GM23338 (cell line): ENCODE data around the gene TBC1D9. TPM values are rescaled to one million over a fixed set of nuclear protein-coding genes. Genes with fewer than 3 reads are reported as not detected.

Source experiments
- ATAC-seq: fragments of 200-7000 bp; cut with Tn5 transposase; 3 replicates; pipeline ENCODE4 v1.9.1; 2020
- DNase-seq: peaks from one replicate; pipeline ENCODE4 v3.0.0-alpha.2; 2015; ENCODE audit warnings: low spot score
- H2AFZ ChIP-seq: fragments of 200-600 bp; sonication (generic); 2 replicates; pipeline ENCODE4 v1.8.0; 2016; ENCODE audit warnings: antibody characterized with exemption, mild to moderate bottlenecking, moderate library complexity
- H3F3A ChIP-seq: fragments of 200-600 bp; sonication (generic); replicated peaks from 2 replicates; pipeline ENCODE4 v1.8.0; 2017; ENCODE audit warnings: antibody characterized with exemption, mixed run types, low read depth
- H3K27ac ChIP-seq: fragments of 200-600 bp; sonication (generic); 2 replicates; pipeline ENCODE4 v1.6.1; 2016; ENCODE audit warnings: low read depth
- H3K27me3 ChIP-seq: fragments of 200-600 bp; sonication (generic); 2 replicates; pipeline ENCODE4 v1.8.0; 2016; ENCODE audit warnings: mild to moderate bottlenecking, mixed run types, moderate library complexity; ENCODE audit not compliant: insufficient read depth
- H3K36me3 ChIP-seq: fragments of 200-600 bp; sonication (generic); 2 replicates; pipeline ENCODE4 v1.8.0; 2016; ENCODE audit warnings: mild to moderate bottlenecking; ENCODE audit not compliant: insufficient read depth
- H3K4me1 ChIP-seq: fragments of 200-600 bp; sonication (generic); 2 replicates; pipeline ENCODE4 v1.8.0; 2016; ENCODE audit warnings: mild to moderate bottlenecking, moderate library complexity; ENCODE audit not compliant: insufficient read depth
- H3K4me2 ChIP-seq: fragments of 200-600 bp; sonication (generic); 2 replicates; pipeline ENCODE4 v1.7.1; 2017; ENCODE audit warnings: mixed run types
- H3K4me3 ChIP-seq: fragments of 200-600 bp; sonication (generic); 2 replicates; pipeline ENCODE4 v1.6.1; 2016; ENCODE audit warnings: mixed run types
- H3K79me2 ChIP-seq: fragments of 200-600 bp; sonication (generic); replicated peaks from 2 replicates; pipeline ENCODE4 v1.8.0; 2017; ENCODE audit warnings: mild to moderate bottlenecking; ENCODE audit not compliant: insufficient read depth
- H3K9me2 ChIP-seq: fragments of 200-600 bp; sonication (generic); 2 replicates; pipeline ENCODE4 v1.8.0; 2017; ENCODE audit not compliant: insufficient read depth
- H4K20me1 ChIP-seq: fragments of 200-600 bp; sonication (generic); replicated peaks from 2 replicates; pipeline ENCODE4 v1.8.0; 2017; ENCODE audit warnings: mild to moderate bottlenecking; ENCODE audit not compliant: insufficient read depth
- H3K27ac Mint-ChIP-seq: 2 replicates; pipeline ENCODE4 v1.8.0; 2020; ENCODE audit warnings: inconsistent platforms, mild to moderate bottlenecking, moderate library complexity, mixed read lengths
- H3K27me3 Mint-ChIP-seq: 3 replicates; pipeline ENCODE4 v1.8.0; 2022; ENCODE audit warnings: low read depth, mild to moderate bottlenecking, moderate library complexity, mixed read lengths, inconsistent platforms; ENCODE audit not compliant: insufficient read depth, poor library complexity
- H3K36me3 Mint-ChIP-seq: 3 replicates; pipeline ENCODE4 v1.8.0; 2021; ENCODE audit warnings: low read depth, mild to moderate bottlenecking, inconsistent platforms, moderate library complexity, mixed read lengths
- H3K4me1 Mint-ChIP-seq: 3 replicates; pipeline ENCODE4 v1.8.0; 2020; ENCODE audit warnings: mild to moderate bottlenecking, inconsistent platforms, mixed read lengths
- H3K4me3 Mint-ChIP-seq: 3 replicates; pipeline ENCODE4 v1.8.0; 2021; ENCODE audit warnings: moderate library complexity, mild to moderate bottlenecking, inconsistent platforms, mixed read lengths
- H3K9me3 Mint-ChIP-seq: 3 replicates; pipeline ENCODE4 v1.8.0; 2020; ENCODE audit warnings: moderate library complexity, mild to moderate bottlenecking, inconsistent platforms, mixed read lengths
- CREB1 ChIP-seq: fragments of 250-450 bp; sonication (Bioruptor Pico); IDR thresholded peaks from 2 replicates; pipeline ENCODE4 v1.5.0; 2020; ENCODE audit warnings: low read depth, mild to moderate bottlenecking, moderate library complexity
- EZH2 ChIP-seq: fragments of 200-600 bp; sonication (generic); IDR thresholded peaks from one replicate; pipeline ENCODE4 v1.8.0; 2017; ENCODE audit warnings: antibody characterized with exemption, mild to moderate bottlenecking, low read depth; ENCODE audit not compliant: unreplicated experiment
- EZH2phosphoT487 ChIP-seq: fragments of 200-600 bp; sonication (generic); IDR thresholded peaks from one replicate; pipeline ENCODE4 v1.8.1; 2018; ENCODE audit warnings: antibody characterized with exemption; ENCODE audit not compliant: unreplicated experiment
- JUNB ChIP-seq: IDR thresholded peaks from one replicate; pipeline ENCODE4 v1.6.1; 2016; ENCODE audit warnings: antibody characterized with exemption; ENCODE audit not compliant: unreplicated experiment
- POLR2AphosphoS5 ChIP-seq: IDR thresholded peaks from 2 replicates; pipeline ENCODE4 v1.6.1; 2016; ENCODE audit warnings: antibody characterized with exemption, low read depth
- STAT1 ChIP-seq: IDR thresholded peaks from one replicate; pipeline ENCODE4 v1.6.1; 2016; ENCODE audit warnings: antibody characterized with exemption; ENCODE audit not compliant: unreplicated experiment
- ZNF114 ChIP-seq: fragments of 250-450 bp; sonication (Bioruptor Pico); IDR thresholded peaks from 2 replicates; pipeline ENCODE4 v1.5.0; 2020; ENCODE audit warnings: mild to moderate bottlenecking, moderate library complexity
- polyA plus RNA-seq: library from polyadenylated mRNA; unstranded; fragments of >200 nt; fragmentation: Nextera tagmentation; extraction: Ambion mirVana; gene quantifications from 2 replicates; pipeline ENCODE4 v1.2.1, GENCODE V29; 2016
- total RNA-seq: library from RNA; depleted of rRNA; stranded (reverse); fragments of >200 nt; shearing (Covaris generic); gene quantifications from 2 replicates; pipeline ENCODE4 v1.2.3, GENCODE V29; 2014
- TF ChIP-seq, protein P1 (sequence below): IDR thresholded peaks from 2 replicates; pipeline ENCODE4 v1.6.1; 2016; ENCODE audit warnings: antibody characterized with exemption
- TF ChIP-seq, protein P2 (sequence below): IDR thresholded peaks from one replicate; pipeline ENCODE4 v1.6.1; 2018; ENCODE audit warnings: antibody characterized with exemption; ENCODE audit not compliant: unreplicated experiment
- TF ChIP-seq, protein P3 (sequence below): fragments of 250-450 bp; sonication (Bioruptor Pico); IDR thresholded peaks from 2 replicates; pipeline ENCODE4 v1.5.0; 2020; ENCODE audit warnings: mild to moderate bottlenecking, moderate library complexity

The TBC1D9 gene
- total and polyA plus RNA-seq, 2 experiments from 2014 or later = 0.03 to 0.56 TPM

DNA sequence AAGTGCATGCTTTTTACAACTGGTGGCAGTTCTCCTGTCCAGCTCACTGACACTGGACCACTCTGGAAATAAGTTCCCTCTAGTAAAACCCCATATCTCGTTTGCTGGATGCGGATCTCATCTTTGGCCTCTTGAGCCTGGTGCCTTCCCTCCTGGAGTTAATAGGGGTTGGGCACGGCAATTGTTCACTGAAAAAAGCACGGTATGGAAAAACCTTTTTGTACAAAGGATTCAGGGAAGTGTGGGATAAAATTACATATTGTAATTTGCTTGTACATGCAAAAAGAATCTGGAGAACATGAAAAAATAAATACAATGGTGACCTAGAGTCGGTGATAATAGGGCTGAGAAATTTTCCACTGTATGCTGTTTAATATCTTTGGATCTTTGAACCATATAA, 30.6 kb downstream of the TBC1D9 start (continued):
- TF ChIP-seq, protein P1, sequence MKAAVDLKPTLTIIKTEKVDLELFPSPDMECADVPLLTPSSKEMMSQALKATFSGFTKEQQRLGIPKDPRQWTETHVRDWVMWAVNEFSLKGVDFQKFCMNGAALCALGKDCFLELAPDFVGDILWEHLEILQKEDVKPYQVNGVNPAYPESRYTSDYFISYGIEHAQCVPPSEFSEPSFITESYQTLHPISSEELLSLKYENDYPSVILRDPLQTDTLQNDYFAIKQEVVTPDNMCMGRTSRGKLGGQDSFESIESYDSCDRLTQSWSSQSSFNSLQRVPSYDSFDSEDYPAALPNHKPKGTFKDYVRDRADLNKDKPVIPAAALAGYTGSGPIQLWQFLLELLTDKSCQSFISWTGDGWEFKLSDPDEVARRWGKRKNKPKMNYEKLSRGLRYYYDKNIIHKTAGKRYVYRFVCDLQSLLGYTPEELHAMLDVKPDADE = no peak
- TF ChIP-seq JUNB (no peak), CREB1 (no peak)
- TF ChIP-seq, protein P2, sequence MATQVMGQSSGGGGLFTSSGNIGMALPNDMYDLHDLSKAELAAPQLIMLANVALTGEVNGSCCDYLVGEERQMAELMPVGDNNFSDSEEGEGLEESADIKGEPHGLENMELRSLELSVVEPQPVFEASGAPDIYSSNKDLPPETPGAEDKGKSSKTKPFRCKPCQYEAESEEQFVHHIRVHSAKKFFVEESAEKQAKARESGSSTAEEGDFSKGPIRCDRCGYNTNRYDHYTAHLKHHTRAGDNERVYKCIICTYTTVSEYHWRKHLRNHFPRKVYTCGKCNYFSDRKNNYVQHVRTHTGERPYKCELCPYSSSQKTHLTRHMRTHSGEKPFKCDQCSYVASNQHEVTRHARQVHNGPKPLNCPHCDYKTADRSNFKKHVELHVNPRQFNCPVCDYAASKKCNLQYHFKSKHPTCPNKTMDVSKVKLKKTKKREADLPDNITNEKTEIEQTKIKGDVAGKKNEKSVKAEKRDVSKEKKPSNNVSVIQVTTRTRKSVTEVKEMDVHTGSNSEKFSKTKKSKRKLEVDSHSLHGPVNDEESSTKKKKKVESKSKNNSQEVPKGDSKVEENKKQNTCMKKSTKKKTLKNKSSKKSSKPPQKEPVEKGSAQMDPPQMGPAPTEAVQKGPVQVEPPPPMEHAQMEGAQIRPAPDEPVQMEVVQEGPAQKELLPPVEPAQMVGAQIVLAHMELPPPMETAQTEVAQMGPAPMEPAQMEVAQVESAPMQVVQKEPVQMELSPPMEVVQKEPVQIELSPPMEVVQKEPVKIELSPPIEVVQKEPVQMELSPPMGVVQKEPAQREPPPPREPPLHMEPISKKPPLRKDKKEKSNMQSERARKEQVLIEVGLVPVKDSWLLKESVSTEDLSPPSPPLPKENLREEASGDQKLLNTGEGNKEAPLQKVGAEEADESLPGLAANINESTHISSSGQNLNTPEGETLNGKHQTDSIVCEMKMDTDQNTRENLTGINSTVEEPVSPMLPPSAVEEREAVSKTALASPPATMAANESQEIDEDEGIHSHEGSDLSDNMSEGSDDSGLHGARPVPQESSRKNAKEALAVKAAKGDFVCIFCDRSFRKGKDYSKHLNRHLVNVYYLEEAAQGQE = no peak

DNA sequence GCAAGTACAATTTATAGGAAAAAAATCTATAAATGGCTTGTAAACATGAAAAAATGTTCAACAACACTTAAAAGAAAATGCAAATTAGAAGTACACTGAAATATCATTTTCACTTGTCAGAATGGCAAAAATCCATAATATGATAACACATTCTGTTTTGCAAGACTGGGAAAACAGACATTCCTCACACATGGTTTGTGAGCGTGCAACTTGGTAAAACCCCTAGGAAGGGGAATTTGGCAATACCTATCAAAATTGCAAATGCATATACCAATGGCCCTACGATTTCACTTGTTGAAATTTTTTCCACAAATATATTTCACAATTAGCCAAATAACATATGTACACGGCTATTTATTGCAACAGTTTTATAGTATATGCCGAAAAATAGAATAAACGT, 31.4 kb downstream of the TBC1D9 start:
- peaks cover 5% of the 10 kb centered on the region; the same call in 2 of the 3 replicates for H3K4me1 Mint-ChIP-seq
- no peaks in the 10 kb centered on the region for H3K4me1 ChIP-seq
- no peak for DNase-seq
- H4K20me1 ChIP-seq = no peaks in the 10 kb centered on the region
- no peak for ATAC-seq
- no peak overlapping the region for H3K4me2 ChIP-seq
- H3K4me3 ChIP-seq = no peak overlapping the region
- H3K27ac Mint-ChIP-seq = no peak overlapping the region
- H3K27ac ChIP-seq = no peak overlapping the region
- no peak overlapping the region for H3K4me3 Mint-ChIP-seq
- H3K27me3 Mint-ChIP-seq = peaks cover 1% of the 10 kb centered on the region
- H3K36me3 Mint-ChIP-seq = no peaks in the 10 kb centered on the region
- H3K9me3 Mint-ChIP-seq = no peaks in the 10 kb centered on the region
- H3F3A ChIP-seq = no peaks in the 10 kb centered on the region
- H3K27me3 ChIP-seq = no peaks in the 10 kb centered on the region
- no peaks in the 10 kb centered on the region for H3K36me3 ChIP-seq
- H2AFZ ChIP-seq = no peak overlapping the region
- H3K9me2 ChIP-seq = no peaks in the 10 kb centered on the region
- H3K79me2 ChIP-seq = no peaks in the 10 kb centered on the region
- TF ChIP-seq, protein P3, sequence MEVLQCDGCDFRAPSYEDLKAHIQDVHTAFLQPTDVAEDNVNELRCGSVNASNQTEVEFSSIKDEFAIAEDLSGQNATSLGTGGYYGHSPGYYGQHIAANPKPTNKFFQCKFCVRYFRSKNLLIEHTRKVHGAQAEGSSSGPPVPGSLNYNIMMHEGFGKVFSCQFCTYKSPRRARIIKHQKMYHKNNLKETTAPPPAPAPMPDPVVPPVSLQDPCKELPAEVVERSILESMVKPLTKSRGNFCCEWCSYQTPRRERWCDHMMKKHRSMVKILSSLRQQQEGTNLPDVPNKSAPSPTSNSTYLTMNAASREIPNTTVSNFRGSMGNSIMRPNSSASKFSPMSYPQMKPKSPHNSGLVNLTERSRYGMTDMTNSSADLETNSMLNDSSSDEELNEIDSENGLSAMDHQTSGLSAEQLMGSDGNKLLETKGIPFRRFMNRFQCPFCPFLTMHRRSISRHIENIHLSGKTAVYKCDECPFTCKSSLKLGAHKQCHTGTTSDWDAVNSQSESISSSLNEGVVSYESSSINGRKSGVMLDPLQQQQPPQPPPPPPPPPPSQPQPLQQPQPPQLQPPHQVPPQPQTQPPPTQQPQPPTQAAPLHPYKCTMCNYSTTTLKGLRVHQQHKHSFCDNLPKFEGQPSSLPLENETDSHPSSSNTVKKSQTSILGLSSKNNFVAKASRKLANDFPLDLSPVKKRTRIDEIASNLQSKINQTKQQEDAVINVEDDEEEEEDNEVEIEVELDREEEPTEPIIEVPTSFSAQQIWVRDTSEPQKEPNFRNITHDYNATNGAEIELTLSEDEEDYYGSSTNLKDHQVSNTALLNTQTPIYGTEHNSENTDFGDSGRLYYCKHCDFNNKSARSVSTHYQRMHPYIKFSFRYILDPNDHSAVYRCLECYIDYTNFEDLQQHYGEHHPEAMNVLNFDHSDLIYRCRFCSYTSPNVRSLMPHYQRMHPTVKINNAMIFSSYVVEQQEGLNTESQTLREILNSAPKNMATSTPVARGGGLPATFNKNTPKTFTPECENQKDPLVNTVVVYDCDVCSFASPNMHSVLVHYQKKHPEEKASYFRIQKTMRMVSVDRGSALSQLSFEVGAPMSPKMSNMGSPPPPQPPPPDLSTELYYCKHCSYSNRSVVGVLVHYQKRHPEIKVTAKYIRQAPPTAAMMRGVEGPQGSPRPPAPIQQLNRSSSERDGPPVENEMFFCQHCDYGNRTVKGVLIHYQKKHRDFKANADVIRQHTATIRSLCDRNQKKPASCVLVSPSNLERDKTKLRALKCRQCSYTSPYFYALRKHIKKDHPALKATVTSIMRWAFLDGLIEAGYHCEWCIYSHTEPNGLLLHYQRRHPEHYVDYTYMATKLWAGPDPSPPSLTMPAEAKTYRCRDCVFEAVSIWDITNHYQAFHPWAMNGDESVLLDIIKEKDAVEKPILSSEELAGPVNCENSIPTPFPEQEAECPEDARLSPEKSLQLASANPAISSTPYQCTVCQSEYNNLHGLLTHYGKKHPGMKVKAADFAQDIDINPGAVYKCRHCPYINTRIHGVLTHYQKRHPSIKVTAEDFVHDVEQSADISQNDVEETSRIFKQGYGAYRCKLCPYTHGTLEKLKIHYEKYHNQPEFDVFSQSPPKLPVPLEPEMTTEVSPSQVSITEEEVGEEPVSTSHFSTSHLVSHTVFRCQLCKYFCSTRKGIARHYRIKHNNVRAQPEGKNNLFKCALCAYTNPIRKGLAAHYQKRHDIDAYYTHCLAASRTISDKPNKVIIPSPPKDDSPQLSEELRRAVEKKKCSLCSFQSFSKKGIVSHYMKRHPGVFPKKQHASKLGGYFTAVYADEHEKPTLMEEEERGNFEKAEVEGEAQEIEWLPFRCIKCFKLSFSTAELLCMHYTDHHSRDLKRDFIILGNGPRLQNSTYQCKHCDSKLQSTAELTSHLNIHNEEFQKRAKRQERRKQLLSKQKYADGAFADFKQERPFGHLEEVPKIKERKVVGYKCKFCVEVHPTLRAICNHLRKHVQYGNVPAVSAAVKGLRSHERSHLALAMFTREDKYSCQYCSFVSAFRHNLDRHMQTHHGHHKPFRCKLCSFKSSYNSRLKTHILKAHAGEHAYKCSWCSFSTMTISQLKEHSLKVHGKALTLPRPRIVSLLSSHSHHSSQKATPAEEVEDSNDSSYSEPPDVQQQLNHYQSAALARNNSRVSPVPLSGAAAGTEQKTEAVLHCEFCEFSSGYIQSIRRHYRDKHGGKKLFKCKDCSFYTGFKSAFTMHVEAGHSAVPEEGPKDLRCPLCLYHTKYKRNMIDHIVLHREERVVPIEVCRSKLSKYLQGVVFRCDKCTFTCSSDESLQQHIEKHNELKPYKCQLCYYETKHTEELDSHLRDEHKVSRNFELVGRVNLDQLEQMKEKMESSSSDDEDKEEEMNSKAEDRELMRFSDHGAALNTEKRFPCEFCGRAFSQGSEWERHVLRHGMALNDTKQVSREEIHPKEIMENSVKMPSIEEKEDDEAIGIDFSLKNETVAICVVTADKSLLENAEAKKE (CRISPR knock-in tag) = no peak
- TF ChIP-seq, protein P1 = no peak
- TF ChIP-seq STAT1 = no peak
- TF ChIP-seq EZH2 = no peak
- TF ChIP-seq EZH2phosphoT487 = no peak
- TF ChIP-seq POLR2AphosphoS5 = no peak
- TF ChIP-seq, protein P2 = no peak
- TF ChIP-seq ZNF114 (CRISPR knock-in tag) = no peak
